ENCODE results near the gene GNPTG. TPM values are rescaled to one million over a fixed set of nuclear protein-coding genes. Genes with fewer than 3 reads are reported as not detected.

The GNPTG gene
- total RNA-seq, 1 donor from 2014 or later: 55.6 TPM

- no peaks in the 10 kb centered on the region for H3K9me3 Mint-ChIP-seq
- no peak for DNase-seq (ENCODE audit: extremely low spot score, unreplicated experiment)
- H3K4me3 Mint-ChIP-seq: peak overlapping the region; percentile 59
- peaks cover 16% of the 10 kb centered on the region for H3K4me1 Mint-ChIP-seq (ENCODE audit: unreplicated experiment)
- TF ChIP-seq, protein P1, sequence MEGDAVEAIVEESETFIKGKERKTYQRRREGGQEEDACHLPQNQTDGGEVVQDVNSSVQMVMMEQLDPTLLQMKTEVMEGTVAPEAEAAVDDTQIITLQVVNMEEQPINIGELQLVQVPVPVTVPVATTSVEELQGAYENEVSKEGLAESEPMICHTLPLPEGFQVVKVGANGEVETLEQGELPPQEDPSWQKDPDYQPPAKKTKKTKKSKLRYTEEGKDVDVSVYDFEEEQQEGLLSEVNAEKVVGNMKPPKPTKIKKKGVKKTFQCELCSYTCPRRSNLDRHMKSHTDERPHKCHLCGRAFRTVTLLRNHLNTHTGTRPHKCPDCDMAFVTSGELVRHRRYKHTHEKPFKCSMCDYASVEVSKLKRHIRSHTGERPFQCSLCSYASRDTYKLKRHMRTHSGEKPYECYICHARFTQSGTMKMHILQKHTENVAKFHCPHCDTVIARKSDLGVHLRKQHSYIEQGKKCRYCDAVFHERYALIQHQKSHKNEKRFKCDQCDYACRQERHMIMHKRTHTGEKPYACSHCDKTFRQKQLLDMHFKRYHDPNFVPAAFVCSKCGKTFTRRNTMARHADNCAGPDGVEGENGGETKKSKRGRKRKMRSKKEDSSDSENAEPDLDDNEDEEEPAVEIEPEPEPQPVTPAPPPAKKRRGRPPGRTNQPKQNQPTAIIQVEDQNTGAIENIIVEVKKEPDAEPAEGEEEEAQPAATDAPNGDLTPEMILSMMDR (conservative IDR thresholded peaks at IDR 0.05): no peak
- no peaks in the 10 kb centered on the region for H3K27me3 Mint-ChIP-seq
- no peaks in the 10 kb centered on the region for H3K36me3 Mint-ChIP-seq
- no peak overlapping the region for H3K27ac Mint-ChIP-seq
Observed at GRCh38 chr16:1412847-1413246, 61.1 kb downstream of the GNPTG start.

Other genes with a start within 250 kb of the GNPTG start
- gene CACNA1H, start 198.8 kb upstream of the GNPTG start, total RNA-seq (ENCODE audit: low replicate concordance): 23.2 and 38.1 TPM in 2 replicates
- 0.43 TPM in 1 of 2 replicates, not detected in the other for gene TPSG1, start 126.7 kb upstream of the GNPTG start, total RNA-seq (ENCODE audit: low replicate concordance)
- not detected in 2 replicates for gene TPSB2, start 121.7 kb upstream of the GNPTG start, total RNA-seq (ENCODE audit: low replicate concordance)
- gene TPSAB1, start 111.2 kb upstream of the GNPTG start, total RNA-seq (ENCODE audit: low replicate concordance): not detected in 2 replicates
- not detected in 2 replicates for gene TPSD1, start 95.9 kb upstream of the GNPTG start, total RNA-seq (ENCODE audit: low replicate concordance)
- gene UBE2I, start 42.3 kb upstream of the GNPTG start, total RNA-seq (ENCODE audit: low replicate concordance): 157 and 170 TPM in 2 replicates
- 5.0 and 6.9 TPM in 2 replicates for gene BAIAP3, start 18.3 kb upstream of the GNPTG start, total RNA-seq (ENCODE audit: low replicate concordance)
- 53.1 and 54.0 TPM in 2 replicates for gene TSR3, start 53 bp upstream of the GNPTG start, total RNA-seq (ENCODE audit: low replicate concordance)
- 20.3 and 26.1 TPM in 2 replicates for gene UNKL, start 62.8 kb downstream of the GNPTG start, total RNA-seq (ENCODE audit: low replicate concordance)
- gene UQCC4, start 68.8 kb downstream of the GNPTG start, total RNA-seq (ENCODE audit: low replicate concordance): 14.5 and 15.0 TPM in 2 replicates
- 0.77 and 0.83 TPM in 2 replicates for gene PERCC1, start 79.1 kb downstream of the GNPTG start, total RNA-seq (ENCODE audit: low replicate concordance)
- 2.2 and 5.0 TPM in 2 replicates for gene CCDC154, start 92.6 kb downstream of the GNPTG start, total RNA-seq (ENCODE audit: low replicate concordance)
- gene CLCN7, start 123.1 kb downstream of the GNPTG start, total RNA-seq (ENCODE audit: low replicate concordance): 91.9 and 98.1 TPM in 2 replicates
- gene PTX4, start 137.0 kb downstream of the GNPTG start, total RNA-seq (ENCODE audit: low replicate concordance): not detected in 2 replicates
- 39.3 and 65.4 TPM in 2 replicates for gene TELO2, start 141.4 kb downstream of the GNPTG start, total RNA-seq (ENCODE audit: low replicate concordance)
- gene TMEM204, start 181.7 kb downstream of the GNPTG start, total RNA-seq (ENCODE audit: low replicate concordance): 1.0 TPM in 1 of 2 replicates, not detected in the other

All from type B pancreatic cell (in vitro differentiated cells).